ENCODE results near the gene POLD1. TPM values are rescaled to one million over a fixed set of nuclear protein-coding genes. Genes with fewer than 3 reads are reported as not detected.
"Not testable (repeated sequence)": the region's sequence is repeated elsewhere in the genome, so short reads cannot be mapped to it uniquely, and the experiment has no call there.

The POLD1 gene
- total RNA-seq, 4 donors from 2014 or later: 7.2 to 13.7 (median 10.3) TPM

DNA sequence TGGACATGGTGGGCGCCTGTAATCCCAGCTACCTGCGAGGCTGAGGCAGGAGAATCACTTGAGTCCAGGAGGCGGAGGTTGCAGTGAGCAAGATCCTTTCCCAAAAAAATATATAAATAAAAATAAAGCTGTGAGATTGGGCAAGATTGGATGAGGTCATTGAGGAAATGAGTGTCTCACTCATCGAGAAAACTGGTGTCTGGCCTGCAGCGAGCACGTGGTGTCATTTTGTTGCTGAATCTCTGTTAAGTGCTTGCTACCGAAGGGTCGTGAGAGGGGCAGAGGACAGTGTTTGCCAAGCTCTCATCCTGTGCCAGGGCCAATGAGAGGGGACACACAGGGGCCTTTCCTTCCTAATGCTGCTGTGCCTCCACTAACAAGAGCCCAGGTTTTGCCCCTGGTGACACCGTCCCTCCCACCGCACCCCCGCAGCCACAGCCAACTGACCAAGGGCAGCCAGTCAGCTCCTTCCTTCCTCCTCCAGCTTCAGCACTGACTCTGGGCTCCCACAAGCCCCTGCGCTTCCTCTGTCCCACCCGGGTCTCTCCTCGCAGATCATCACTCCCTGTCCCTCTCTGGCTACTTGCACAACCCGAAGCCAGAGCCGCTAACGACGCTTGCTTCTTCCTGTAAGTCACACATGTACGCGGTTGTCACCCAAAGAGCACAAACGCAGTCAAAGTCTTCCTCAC lies 3.2 kb downstream of the POLD1 start:
- H3K9me3 ChIP-seq: no peaks in the 10 kb centered on the region
- H3K27me3 ChIP-seq: no peaks in the 10 kb centered on the region
- H3K4me1 ChIP-seq: peaks cover 0 to 24% (median 7%) of the 10 kb centered on the region in 3 donors
- ATAC-seq: no peak
- no peak overlapping the region for H3K4me3 ChIP-seq
- H3K36me3 ChIP-seq: peaks cover 0 to 24% of the 10 kb centered on the region in 2 donors
- TF ChIP-seq POLR2A (IDR thresholded peaks at IDR 0.05) (no peak), POLR2AphosphoS5 (IDR thresholded peaks at IDR 0.05) (no peak), EP300 (IDR thresholded peaks at IDR 0.05) (no peak)
- TF ChIP-seq, protein P1, sequence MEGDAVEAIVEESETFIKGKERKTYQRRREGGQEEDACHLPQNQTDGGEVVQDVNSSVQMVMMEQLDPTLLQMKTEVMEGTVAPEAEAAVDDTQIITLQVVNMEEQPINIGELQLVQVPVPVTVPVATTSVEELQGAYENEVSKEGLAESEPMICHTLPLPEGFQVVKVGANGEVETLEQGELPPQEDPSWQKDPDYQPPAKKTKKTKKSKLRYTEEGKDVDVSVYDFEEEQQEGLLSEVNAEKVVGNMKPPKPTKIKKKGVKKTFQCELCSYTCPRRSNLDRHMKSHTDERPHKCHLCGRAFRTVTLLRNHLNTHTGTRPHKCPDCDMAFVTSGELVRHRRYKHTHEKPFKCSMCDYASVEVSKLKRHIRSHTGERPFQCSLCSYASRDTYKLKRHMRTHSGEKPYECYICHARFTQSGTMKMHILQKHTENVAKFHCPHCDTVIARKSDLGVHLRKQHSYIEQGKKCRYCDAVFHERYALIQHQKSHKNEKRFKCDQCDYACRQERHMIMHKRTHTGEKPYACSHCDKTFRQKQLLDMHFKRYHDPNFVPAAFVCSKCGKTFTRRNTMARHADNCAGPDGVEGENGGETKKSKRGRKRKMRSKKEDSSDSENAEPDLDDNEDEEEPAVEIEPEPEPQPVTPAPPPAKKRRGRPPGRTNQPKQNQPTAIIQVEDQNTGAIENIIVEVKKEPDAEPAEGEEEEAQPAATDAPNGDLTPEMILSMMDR (IDR thresholded peaks at IDR 0.05): no peak
- WGBS, 2 donors (ENCODE audit: low coverage in 1 of 2): 75 to 91% methylated on average over 13 to 19 of the region's 21 CpGs
- H3K27ac ChIP-seq: no peak overlapping the region

DNA sequence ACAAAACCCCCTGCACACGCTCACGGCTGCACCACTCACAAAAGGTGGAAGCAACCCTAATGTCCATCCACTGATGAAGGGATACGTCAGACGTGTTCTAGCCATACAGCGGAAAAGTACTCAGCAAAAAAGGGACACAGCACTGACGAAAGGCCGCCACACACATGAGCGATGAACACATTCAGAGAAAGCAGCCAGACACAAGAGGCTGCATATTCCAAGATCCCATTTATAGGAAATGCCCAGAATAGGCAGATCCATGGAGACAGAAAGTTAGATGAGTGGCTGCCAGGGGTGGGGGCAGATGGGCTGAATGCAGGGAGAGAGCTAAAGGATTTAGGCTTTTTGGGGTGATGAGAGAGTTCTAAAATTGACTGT lies 3.7 kb downstream of the POLD1 start:
- no peaks in the 10 kb centered on the region for H3K27me3 ChIP-seq
- TF ChIP-seq POLR2A (IDR thresholded peaks at IDR 0.05): no peak
- TF ChIP-seq, protein P1 (IDR thresholded peaks at IDR 0.05): no peak
- TF ChIP-seq POLR2AphosphoS5 (IDR thresholded peaks at IDR 0.05): no peak
- WGBS, 2 donors (ENCODE audit: low coverage in 1 of 2): 88 to 95% methylated on average over 3 to 4 of the region's 8 CpGs
- H3K4me3 ChIP-seq: no peak overlapping the region
- H3K9me3 ChIP-seq: no peaks in the 10 kb centered on the region
- H3K36me3 ChIP-seq: peaks cover 0 to 18% of the 10 kb centered on the region in 2 donors
- H3K27ac ChIP-seq: no peak overlapping the region
- ATAC-seq: no peak
- H3K4me1 ChIP-seq: peaks cover 0 to 24% (median 7%) of the 10 kb centered on the region in 3 donors

- H3K27me3 ChIP-seq, ATAC-seq, H3K4me1 ChIP-seq, H3K27ac ChIP-seq, H3K9me3 ChIP-seq, H3K4me3 ChIP-seq: not testable (repeated sequence)
- H3K36me3 ChIP-seq: peaks cover 0 to 18% of the 10 kb centered on the region in 2 donors
- WGBS, 2 donors (ENCODE audit: low coverage in 1 of 2): 94 to 100% methylated on average over 3 of the region's 3 CpGs
Observed at GRCh38 chr19:50390295-50390694, 6.1 kb downstream of the POLD1 start.

GRCh38 chr19:50390952-50391351 lies 6.8 kb downstream of the POLD1 start:
- no CpG with 5 or more reads among the region's 23 CpGs for WGBS, 2 donors (ENCODE audit: low coverage in 1 of 2)
- not testable (repeated sequence) for H3K27me3 ChIP-seq, H3K4me3 ChIP-seq, ATAC-seq, H3K4me1 ChIP-seq, H3K9me3 ChIP-seq, H3K27ac ChIP-seq
- H3K36me3 ChIP-seq: peaks cover 0 to 18% of the 10 kb centered on the region in 2 donors

DNA sequence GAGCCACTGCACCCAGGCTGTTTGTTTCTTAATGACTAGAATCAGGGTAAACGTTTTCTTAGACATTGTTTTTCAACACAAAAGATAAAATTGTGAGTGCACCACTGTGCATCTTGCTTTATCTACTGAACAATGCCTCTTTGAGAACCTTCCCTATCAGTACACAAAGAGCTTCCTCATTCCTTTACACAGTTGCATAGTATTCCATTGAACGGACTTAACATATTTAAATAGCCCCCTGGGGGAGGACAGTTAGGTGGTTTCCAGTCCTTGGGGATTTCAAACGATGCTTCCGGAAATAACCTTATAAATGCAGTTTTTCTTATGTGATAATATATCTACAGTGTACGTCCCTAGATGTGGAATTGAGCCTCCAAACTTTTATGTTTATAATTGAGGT lies 8.6 kb downstream of the POLD1 start:
- TF ChIP-seq POLR2AphosphoS5 (IDR thresholded peaks at IDR 0.05) (no peak), EP300 (IDR thresholded peaks at IDR 0.05) (no peak), POLR2A (IDR thresholded peaks at IDR 0.05) (no peak)
- TF ChIP-seq, protein P1 (IDR thresholded peaks at IDR 0.05): no peak
- Histone ChIP-seq H3K4me3 (no peak overlapping the region), H3K4me1 (no peaks in the 10 kb centered on the region), H3K36me3 (peaks cover 0 to 5% of the 10 kb centered on the region in 2 donors), H3K27ac (no peak overlapping the region), H3K9me3 (no peaks in the 10 kb centered on the region), H3K27me3 (no peaks in the 10 kb centered on the region)
- no peak for ATAC-seq
- 88 to 94% methylated on average over 5 of the region's 5 CpGs for WGBS, 2 donors (ENCODE audit: low coverage in 1 of 2)

DNA sequence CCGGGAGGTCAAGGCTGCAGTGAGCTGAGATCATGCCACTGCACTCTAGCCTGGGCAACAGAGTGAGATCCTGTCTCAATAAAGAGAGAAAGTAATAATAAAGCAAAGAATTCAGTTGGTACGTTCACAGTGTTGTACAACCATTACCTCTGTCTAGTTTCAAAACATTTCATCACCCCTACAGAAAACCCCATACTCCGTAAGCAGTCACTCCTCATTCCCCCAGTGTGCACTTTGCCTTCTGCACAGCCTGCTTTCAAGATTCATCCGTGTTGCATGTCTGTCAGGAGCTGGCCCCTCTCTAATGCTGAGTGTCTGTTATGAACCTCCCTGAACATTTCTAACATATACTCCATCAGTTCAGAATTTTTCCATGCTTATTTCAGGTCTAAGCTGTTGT lies 9.4 kb downstream of the POLD1 start:
- no peak for TF ChIP-seq POLR2AphosphoS5 (IDR thresholded peaks at IDR 0.05)
- no peak for TF ChIP-seq POLR2A (IDR thresholded peaks at IDR 0.05)
- TF ChIP-seq, protein P1 (IDR thresholded peaks at IDR 0.05): no peak
- no peak for TF ChIP-seq EP300 (IDR thresholded peaks at IDR 0.05)
- ATAC-seq: no peak
- WGBS, 2 donors (ENCODE audit: low coverage in 1 of 2): 90 to 95% methylated on average over 3 to 4 of the region's 4 CpGs
- Histone ChIP-seq H3K27me3 (no peaks in the 10 kb centered on the region), H3K9me3 (no peaks in the 10 kb centered on the region), H3K4me1 (no peaks in the 10 kb centered on the region), H3K4me3 (no peak overlapping the region), H3K27ac (no peak overlapping the region), H3K36me3 (peaks cover 0 to 5% of the 10 kb centered on the region in 2 donors)

All from gastroesophageal sphincter (tissue), 4 donors.